Subcutaneous adipose tissue (tissue), 4 donors: ENCODE results near the gene MAS1L. TPM values are rescaled to one million over a fixed set of nuclear protein-coding genes. Genes with fewer than 3 reads are reported as not detected.

Source experiments
- total RNA-seq, 4 donors: library from RNA; depleted of rRNA; stranded (reverse); fragments of >200 nt; gene quantifications; one replicate each; pipeline ENCODE4 v1.1.0, GENCODE V29; 2016
- TF ChIP-seq, protein P1 (sequence below): fragments of 450-650 bp; IDR thresholded peaks from one replicate; pipeline ENCODE4 v1.5.1; 2016; ENCODE audit warnings: low read depth, mild to moderate bottlenecking, control low read depth, antibody characterized with exemption, moderate library complexity

MAS1L gene
- total RNA-seq, 4 donors from 2014 or later, result not detected

DNA sequence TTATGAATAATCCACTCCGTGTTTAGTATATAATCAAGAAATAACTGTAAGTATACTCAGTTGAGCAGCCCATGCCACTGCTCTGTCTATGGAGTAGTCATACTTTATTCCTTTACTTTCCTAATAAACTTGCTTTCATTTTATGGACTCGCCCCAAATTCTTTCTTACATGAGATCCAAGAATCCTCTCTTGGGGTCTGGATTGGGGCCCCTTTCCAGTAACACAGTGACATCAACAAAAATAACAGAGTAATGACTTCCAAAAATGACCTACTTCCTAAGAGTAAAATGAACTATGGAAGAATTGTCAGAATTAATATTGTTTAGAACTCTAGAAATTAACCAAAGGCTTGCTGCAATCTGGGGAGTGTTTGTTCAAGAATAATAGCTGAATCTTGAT, 22.0 kb downstream of the MAS1L start:
- TF ChIP-seq, protein P1, sequence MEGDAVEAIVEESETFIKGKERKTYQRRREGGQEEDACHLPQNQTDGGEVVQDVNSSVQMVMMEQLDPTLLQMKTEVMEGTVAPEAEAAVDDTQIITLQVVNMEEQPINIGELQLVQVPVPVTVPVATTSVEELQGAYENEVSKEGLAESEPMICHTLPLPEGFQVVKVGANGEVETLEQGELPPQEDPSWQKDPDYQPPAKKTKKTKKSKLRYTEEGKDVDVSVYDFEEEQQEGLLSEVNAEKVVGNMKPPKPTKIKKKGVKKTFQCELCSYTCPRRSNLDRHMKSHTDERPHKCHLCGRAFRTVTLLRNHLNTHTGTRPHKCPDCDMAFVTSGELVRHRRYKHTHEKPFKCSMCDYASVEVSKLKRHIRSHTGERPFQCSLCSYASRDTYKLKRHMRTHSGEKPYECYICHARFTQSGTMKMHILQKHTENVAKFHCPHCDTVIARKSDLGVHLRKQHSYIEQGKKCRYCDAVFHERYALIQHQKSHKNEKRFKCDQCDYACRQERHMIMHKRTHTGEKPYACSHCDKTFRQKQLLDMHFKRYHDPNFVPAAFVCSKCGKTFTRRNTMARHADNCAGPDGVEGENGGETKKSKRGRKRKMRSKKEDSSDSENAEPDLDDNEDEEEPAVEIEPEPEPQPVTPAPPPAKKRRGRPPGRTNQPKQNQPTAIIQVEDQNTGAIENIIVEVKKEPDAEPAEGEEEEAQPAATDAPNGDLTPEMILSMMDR, result no peak

DNA sequence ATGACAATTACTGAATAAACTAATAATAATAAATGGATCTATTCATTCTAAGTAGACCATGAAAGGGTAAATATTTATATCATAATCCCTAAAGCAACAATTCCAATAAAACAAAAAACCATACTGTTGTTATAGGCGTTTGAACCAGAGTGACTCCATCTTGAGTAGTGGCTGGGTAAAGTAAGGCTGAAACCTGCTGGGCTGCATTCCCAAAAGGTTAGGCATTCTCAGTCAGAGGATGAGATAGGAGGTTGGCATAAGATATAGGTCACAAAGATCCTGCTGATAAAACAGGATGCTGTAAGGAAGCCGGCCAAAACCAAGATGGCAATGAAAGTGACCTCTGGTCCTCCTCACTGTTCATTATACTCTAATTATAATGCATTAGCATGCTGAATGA, 22.5 kb downstream of the MAS1L start:
- TF ChIP-seq, protein P1, result no peak

DNA sequence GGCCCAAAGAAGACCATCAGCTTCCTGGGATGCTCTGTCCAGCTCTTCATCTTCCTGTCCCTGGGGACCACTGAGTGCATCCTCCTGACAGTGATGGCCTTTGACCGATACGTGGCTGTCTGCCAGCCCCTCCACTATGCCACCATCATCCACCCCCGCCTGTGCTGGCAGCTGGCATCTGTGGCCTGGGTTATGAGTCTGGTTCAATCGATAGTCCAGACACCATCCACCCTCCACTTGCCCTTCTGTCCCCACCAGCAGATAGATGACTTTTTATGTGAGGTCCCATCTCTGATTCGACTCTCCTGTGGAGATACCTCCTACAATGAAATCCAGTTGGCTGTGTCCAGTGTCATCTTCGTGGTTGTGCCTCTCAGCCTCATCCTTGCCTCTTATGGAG, 25.7 kb downstream of the MAS1L start:
- TF ChIP-seq, protein P1, result no peak

DNA sequence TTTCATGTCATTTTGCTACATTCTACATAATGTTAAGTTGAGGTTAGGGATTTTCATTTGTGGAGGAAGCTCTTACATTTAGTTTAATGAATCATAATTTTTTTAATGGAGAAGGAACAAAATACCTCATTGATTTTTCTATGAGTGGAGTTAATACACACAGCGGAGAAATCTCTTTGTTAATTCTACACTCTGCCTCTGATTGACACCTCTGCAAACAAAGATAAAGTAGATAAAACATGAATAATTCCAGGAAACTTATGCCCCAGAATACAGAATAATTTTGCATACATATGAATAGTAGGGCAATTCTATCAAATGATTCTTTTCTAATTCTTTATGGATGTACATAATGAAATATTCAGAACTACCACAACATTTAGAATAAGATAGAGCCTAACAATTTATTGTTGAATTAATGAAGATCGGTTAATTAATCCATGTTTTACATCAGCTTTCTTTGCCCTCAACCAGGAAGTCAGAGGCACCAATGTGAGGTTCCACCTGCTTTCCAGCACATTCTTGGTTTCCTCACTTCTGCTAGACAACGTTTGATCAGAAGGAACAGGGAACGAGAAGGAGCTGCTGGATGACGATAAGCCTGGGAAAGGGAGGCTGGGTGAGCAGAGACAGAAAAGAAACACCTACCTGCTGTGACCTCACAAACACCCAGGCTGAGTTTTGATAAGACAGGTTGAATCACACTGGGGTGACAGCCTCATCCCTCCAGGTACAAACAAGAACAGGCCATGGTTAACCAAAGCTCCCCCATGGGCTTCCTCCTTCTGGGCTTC, 26.5 kb downstream of the MAS1L start:
- TF ChIP-seq, protein P1, result no peak

DNA sequence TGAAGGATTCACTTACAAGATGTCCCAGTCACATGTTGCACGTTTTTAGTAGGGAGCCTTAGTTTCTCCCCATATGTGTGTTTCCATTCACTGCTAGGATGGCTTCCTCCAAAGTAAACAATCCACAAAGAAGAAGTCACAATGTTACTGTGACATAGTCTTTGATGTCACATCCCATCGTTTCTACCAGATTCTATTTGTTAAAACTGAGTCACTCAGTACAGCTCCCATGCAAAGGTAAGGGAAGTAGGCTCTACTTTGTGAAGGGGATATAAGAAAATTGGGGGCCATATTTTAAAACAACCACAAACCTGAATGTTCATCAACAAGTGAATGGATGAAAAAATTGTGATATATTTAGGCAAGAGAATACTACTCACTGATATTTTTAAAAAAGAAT, 30.8 kb downstream of the MAS1L start, which contains the start of the genes OR11A1 and OR2H1:
OR11A1 (minus strand) TSS at position 101 of the 400 bp plus-strand sequence. CDS start 29,430 bp downstream, outside the sequence.
OR2H1 (plus strand) TSS at position 185 of the 400 bp plus-strand sequence. CDS start 4,615 bp downstream, outside the sequence.
- TF ChIP-seq, protein P1, result no peak

DNA sequence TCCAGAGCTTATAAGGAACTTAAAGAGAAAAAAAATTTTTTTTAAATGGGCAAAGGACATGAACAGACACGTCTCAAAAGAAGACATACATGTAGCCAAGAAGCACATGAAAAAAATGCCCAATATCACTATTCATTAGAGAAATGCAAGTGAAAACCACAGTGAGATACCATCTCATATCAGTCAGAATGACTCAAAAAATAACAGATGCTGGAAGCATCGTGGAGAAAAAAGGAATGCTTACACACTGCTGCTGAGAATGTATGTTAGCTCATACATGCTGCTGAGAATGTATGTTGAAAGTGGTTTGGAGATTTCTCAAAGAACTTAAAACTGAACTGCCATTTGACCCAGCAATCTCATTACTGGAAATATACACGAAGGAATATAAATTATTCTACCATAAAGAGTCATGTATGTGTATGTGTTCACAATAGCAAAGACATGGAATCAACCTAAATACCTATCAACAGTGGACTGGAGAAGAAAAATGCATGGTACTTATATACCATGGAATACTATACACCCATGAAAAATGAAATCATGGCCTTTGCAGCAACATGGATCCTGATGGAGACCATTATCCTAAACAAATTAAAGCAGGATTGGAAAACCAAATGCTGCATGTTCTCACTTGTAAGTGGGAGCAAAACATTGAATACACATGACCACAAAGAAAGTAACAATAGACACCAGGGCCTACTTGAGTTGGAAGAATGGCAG, 36.1 kb downstream of the MAS1L start:
- TF ChIP-seq, protein P1, result no peak

DNA sequence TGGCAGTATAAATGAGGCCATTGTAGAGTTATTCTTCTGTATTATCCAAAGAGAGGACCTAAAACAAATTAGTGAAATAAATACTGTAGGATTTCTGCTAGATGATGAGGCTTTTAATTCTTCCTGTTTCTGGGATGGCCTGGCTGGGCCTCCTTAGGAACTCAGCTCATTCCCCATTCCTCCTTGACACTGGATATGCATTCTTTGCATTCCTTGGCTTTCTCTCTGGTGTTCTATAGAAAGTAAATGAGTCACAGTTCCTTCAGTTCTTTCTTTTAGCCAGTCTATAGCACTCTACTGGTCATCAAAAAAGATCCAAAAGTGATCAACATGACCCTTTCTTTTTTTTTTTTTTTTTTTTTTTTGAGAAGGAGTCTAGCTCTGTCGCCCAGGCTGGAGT, 40.1 kb downstream of the MAS1L start:
- TF ChIP-seq, protein P1, result no peak
